Stimulated activated CD4-positive, alpha-beta T cell treated with anti-CD3 and anti-CD28 coated beads, TNF-alpha, amount 100 ng/mL, for 1 hour (primary cell): Measurements from ENCODE around the gene WFS1.

Experiments
- DNase-seq, 3 donors: peaks; one replicate each; pipeline ENCODE4 v3.0.0-alpha.2; 2020; ENCODE audit warnings: low read depth in 3 of 3, low spot score in 1 of 3

WFS1 gene, protein sequence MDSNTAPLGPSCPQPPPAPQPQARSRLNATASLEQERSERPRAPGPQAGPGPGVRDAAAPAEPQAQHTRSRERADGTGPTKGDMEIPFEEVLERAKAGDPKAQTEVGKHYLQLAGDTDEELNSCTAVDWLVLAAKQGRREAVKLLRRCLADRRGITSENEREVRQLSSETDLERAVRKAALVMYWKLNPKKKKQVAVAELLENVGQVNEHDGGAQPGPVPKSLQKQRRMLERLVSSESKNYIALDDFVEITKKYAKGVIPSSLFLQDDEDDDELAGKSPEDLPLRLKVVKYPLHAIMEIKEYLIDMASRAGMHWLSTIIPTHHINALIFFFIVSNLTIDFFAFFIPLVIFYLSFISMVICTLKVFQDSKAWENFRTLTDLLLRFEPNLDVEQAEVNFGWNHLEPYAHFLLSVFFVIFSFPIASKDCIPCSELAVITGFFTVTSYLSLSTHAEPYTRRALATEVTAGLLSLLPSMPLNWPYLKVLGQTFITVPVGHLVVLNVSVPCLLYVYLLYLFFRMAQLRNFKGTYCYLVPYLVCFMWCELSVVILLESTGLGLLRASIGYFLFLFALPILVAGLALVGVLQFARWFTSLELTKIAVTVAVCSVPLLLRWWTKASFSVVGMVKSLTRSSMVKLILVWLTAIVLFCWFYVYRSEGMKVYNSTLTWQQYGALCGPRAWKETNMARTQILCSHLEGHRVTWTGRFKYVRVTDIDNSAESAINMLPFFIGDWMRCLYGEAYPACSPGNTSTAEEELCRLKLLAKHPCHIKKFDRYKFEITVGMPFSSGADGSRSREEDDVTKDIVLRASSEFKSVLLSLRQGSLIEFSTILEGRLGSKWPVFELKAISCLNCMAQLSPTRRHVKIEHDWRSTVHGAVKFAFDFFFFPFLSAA

GRCh38 chr4:6269616-6270511, at the start of gene WFS1:
Gene WFS1, plus strand, starts transcription at chr4:6269850. Its CDS starts 7,606 bp downstream, at chr4:6277456.
- DNase-seq = peak; percentile 93 to 97 (median 97)

- DNase-seq = no peak
Observed at GRCh38 chr4:6221301-6221850, 48.3 kb upstream of the WFS1 start.

GRCh38 chr4:6221851-6222760, 47.5 kb upstream of the WFS1 start:
- no peak for DNase-seq

DNA sequence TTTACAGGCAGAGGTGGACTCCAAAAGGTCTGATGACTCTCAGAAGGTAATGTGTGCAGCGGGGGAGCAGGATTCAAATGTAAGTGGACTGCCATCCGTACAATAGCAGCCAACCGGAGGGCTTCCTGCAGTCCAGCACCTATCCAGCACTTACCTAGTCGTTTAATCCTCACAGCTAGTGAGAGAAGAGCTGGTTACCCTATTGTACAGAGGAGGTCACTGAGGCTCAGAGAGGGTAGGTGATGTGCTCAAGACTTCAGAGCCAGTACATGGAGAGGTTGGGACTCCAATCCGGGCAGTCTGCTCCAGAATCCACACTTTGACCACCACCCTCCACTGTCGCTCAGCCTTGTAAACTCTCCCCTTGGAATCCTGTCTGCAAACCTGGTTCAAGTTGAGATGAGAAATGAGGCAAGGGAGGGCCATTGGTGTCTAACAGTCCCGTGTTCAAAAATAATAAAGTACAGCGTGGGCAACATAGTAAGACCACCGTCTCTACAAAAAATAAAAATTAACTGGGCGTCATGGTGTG, 46.8 kb upstream of the WFS1 start:
- no peak for DNase-seq

DNA sequence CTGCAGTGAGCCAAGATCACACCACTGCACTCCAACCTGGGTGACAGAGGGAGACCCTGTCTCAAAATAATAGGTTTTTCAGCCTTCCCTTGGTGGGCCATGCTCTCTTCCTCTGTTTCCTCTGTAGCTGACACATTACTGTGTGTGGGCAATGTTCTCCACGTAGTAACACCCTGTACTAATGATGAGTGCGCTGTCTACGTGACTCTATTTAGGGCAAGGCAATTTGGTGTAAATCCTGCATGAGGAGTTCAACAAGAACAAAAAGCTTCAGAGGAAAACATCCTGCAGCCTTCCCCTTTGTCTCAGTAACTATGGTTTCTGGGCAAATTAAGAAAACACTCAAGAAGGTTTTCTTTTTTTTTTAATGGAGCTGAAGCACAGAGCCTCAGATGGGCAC, 44.9 kb upstream of the WFS1 start:
- DNase-seq = no peak

DNA sequence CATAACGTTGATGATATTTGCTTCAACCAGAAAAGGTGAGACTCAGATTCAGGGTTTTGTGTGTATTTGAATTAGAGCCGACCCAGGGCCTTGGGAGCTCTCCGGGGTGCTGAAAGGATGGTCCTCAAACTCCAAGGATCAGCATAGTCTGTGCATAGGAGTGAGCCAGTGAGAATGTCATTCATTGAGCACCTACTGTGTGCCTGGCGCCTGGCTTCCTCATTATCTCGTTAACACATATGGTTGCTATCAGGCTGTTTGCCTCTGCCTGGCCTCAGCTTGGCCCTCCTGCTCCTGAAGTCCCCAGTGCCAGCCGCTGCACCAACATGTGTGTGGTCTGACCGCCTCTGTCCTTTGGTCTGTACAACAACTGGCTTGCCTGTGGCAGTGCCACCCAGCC, 44.2 kb upstream of the WFS1 start:
- DNase-seq = no peak

GRCh38 chr4:6226506-6226905, 43.1 kb upstream of the WFS1 start:
- DNase-seq = no peak

GRCh38 chr4:6227412-6228157, 42.1 kb upstream of the WFS1 start:
- no peak for DNase-seq

GRCh38 chr4:6228158-6229067, 41.2 kb upstream of the WFS1 start:
- no peak for DNase-seq

DNA sequence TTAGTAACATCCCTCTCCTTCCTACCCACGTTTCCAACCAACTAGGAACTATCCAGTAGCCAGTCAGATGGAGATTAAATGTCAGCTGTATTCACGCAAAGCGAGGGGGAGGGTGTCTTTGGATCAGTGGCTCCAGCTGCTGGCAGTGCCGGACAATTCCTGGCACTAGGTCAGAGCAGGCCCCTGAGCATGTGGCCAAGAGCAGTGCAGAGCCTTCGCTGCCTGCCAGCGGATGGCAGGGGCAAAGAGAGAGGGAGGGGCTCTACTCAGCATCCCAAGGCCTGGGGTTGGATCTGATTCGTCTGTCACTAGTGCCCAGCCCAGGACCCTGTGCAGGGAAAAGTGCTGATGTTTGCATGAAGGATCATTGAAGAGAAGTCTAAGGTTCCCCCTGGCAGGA, 40.6 kb upstream of the WFS1 start:
- DNase-seq = no peak

- DNase-seq = no peak
Observed at GRCh38 chr4:6229671-6230501, 39.8 kb upstream of the WFS1 start.

DNA sequence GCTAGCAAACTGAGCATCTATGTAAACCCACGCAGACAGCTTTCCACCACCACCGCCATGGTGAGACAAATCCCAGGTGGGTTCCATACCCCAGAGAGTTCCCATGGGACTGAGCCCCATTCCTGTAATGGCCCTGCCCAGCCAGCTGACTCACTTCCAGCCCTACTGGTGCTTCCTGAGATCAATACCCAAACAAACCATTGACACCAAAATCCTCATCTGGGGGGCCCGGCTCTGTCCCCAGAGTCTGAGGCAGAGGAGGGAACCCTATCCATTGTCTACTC, 39.2 kb upstream of the WFS1 start:
- no peak for DNase-seq

GRCh38 chr4:6230827-6231662, 38.6 kb upstream of the WFS1 start:
- no peak for DNase-seq

DNA sequence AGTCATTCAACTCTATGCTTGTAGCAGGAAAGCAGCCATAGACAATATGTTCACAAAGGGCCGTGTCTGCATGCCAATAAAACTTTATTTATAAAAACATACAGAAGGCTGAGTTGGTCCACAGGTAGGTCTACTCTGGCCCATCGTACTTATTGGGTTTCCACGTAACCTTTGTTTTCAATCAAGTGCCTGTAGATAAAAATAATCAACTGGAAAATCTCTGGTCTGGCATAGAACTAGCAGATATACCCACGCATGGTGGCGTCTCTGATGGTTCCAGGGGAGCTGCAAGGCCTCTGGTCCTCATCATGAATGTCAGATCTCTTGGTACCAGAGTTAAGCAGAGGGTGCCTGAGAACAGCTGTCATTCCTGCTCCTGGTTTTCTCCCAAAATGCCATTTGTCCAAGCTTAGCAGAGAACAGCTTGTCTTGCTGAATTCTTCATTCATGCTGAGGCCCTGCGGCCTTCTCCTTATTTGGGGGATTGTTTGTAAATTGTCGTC, 37.9 kb upstream of the WFS1 start:
- no peak for DNase-seq

DNA sequence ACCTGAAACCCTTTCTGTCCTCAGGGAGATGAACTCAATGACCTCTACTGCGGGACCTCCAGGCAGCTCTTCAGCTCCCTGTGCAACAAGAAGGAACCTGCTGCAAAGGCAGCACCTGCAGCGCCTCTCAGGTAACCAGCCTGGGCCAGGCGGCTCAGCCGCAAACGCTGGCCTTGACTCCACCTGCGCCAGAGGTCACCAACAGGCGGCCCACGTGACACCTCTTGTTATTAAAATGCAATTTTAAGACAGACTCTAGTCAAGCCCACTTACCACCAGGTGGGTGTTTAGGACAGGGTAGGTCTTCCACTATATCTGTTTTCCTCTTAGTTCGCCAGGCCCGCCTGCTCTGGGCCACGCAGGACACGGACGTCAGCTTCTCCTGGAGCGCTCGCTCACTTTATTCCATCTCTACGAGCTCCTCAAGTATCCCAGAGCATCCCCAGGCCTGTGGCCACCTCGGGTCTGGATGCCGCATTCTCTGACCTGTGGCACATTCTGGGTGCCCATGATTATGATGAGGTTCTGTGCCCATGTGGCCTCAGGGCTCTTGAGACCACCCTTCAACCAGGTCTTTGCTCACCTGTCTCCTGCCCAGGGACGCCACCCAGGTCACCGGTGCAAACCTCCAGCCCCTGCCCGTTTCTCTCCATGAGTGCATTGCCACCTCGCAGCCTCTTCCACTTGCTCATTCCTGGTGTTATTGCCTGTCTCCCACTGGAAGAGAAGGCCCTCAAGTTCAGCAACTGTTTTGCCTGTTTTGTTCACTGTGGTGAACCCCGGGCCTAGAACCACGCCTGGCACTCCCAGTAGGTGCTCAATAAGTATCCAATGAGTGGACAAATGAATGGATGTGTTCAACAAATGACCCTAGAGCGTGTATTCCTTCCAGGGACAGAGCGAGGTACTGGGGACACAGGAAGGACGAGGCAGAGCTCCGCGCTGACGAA, 36.5 kb upstream of the WFS1 start:
- no peak for DNase-seq
